BLaER1 treated with 17β-estradiol and CSF1 and Interleukin-3, amounts not matched to agents 10 nM and 100 nM (cell line): Measurements from ENCODE around the gene PIGS.
A peak's percentile ranks its signal among the peaks of the same experiment; 100 is the strongest.

Experiments
- H3K27ac ChIP-seq, 11 experiments: shearing (Covaris generic); formaldehyde crosslinking; 2 replicates each; pipeline ENCODE4 v1.8.1; 2022
- H3K27me3 ChIP-seq, 11 experiments: shearing (Covaris generic); formaldehyde crosslinking; 2 replicates each; pipeline ENCODE4 v1.8.1; 2022
- H3K36me3 ChIP-seq, 11 experiments: shearing (Covaris generic); formaldehyde crosslinking; 2 replicates each; pipeline ENCODE4 v1.8.1; 2022
- H3K4me1 ChIP-seq, 10 experiments: shearing (Covaris generic); formaldehyde crosslinking; 2 replicates each; pipeline ENCODE4 v1.8.1; 2022
- H3K4me2 ChIP-seq, 11 experiments: shearing (Covaris generic); formaldehyde crosslinking; 2 replicates each; pipeline ENCODE4 v1.8.1; 2022
- H3K4me3 ChIP-seq, 10 experiments: shearing (Covaris generic); formaldehyde crosslinking; 2 replicates each; pipeline ENCODE4 v1.8.1; 2022
- H3K9ac ChIP-seq, 11 experiments: shearing (Covaris generic); formaldehyde crosslinking; 2 replicates each; pipeline ENCODE4 v1.8.1; 2022
- H3K9me3 ChIP-seq, 11 experiments: shearing (Covaris generic); formaldehyde crosslinking; replicated peaks in 1 of 11; 2 replicates each; pipeline ENCODE4 v1.8.1; 2022
- H4K20me1 ChIP-seq, 11 experiments: shearing (Covaris generic); formaldehyde crosslinking; 2 replicates each; pipeline ENCODE4 v1.8.1; 2022
- Cebpa-rat ChIP-seq, 11 experiments: shearing (Covaris generic); IDR thresholded peaks; 2 replicates each; pipeline ENCODE4 v1.8.1; 2022

The PIGS gene

DNA sequence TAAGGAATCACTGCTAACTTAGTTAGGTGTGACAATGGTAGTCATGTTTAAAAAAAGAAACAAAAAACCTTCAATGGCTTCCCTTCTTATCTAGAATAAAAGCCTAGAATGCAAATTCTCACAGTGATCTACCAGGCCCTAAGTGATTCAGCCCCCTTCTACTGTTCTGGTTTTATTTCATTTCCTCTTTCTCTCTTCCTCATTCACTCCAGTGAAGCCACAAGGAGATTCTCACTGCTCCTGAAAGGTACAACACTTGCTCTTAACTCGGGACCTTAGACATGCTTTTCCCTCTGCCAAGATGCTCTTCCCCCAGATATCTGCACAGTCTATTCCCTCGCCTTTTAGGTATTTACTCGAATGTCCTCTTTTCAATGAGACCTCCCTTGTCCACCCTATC, 3.7 kb downstream of the PIGS start:
- Histone ChIP-seq H3K4me3 (no peak overlapping the region), H4K20me1 (peaks cover 7 to 60% (median 29%) of the 10 kb centered on the region in 11 experiments; a peak in 16 of 22 replicates), H3K9me3 (no peaks in the 10 kb centered on the region), H3K4me1 (peaks cover 40 to 56% (median 49%) of the 10 kb centered on the region in 10 experiments), H3K36me3 (peaks cover 19 to 49% (median 29%) of the 10 kb centered on the region in 11 experiments), H3K27ac (no peak overlapping the region), H3K27me3 (no peaks in the 10 kb centered on the region), H3K4me2 (peak overlapping the region; percentile 15 to 96 (median 52); a peak in 20 of 22 replicates), H3K9ac (no peak overlapping the region)
- TF ChIP-seq Cebpa-rat (IDR thresholded peaks at IDR 0.05) = no peak

GRCh38 chr17:28563475-28563874, 7.8 kb downstream of the PIGS start:
- no peak overlapping the region for H3K4me3 ChIP-seq
- no peaks in the 10 kb centered on the region for H3K27me3 ChIP-seq
- H3K9ac ChIP-seq = no peak overlapping the region
- H4K20me1 ChIP-seq = peaks cover 0 to 47% (median 18%) of the 10 kb centered on the region in 11 experiments; a peak in 16 of 22 replicates
- H3K27ac ChIP-seq = no peak overlapping the region
- H3K4me1 ChIP-seq = peaks cover 13 to 26% (median 17%) of the 10 kb centered on the region in 10 experiments
- H3K9me3 ChIP-seq = no peaks in the 10 kb centered on the region
- no peak overlapping the region for H3K4me2 ChIP-seq
- TF ChIP-seq Cebpa-rat (IDR thresholded peaks at IDR 0.05) = no peak
- H3K36me3 ChIP-seq = peaks cover 55 to 87% (median 66%) of the 10 kb centered on the region in 11 experiments

DNA sequence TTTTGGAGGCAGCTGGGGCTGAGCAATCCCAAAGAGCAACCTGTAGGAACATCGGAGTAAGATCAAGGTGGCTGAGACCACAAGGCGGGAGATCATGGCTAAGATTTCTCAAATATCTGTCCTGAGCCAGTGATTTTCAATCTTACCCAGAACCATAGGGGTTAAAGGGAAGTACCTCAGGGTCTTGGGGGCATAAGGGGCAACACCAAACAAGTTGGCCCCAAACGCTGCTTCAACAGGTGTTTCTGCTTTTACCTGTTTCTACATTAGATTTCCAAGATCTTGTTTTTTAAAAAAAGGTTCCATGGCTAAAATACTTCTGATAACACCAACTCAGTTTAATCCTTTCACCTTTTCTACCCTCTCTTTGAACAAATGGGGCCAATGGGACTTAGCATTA, 16.3 kb downstream of the PIGS start:
- Histone ChIP-seq H3K36me3 (peaks cover 61 to 72% (median 70%) of the 10 kb centered on the region in 11 experiments), H3K27me3 (no peaks in the 10 kb centered on the region), H3K9ac (no peak overlapping the region), H3K4me1 (peaks cover 18 to 26% (median 24%) of the 10 kb centered on the region in 10 experiments), H3K27ac (no peak overlapping the region), H3K9me3 (no peaks in the 10 kb centered on the region), H3K4me3 (no peak overlapping the region), H3K4me2 (no peak overlapping the region), H4K20me1 (peaks cover 11 to 24% (median 19%) of the 10 kb centered on the region in 11 experiments; a peak in 19 of 22 replicates)
- TF ChIP-seq Cebpa-rat (IDR thresholded peaks at IDR 0.05) = no peak

DNA sequence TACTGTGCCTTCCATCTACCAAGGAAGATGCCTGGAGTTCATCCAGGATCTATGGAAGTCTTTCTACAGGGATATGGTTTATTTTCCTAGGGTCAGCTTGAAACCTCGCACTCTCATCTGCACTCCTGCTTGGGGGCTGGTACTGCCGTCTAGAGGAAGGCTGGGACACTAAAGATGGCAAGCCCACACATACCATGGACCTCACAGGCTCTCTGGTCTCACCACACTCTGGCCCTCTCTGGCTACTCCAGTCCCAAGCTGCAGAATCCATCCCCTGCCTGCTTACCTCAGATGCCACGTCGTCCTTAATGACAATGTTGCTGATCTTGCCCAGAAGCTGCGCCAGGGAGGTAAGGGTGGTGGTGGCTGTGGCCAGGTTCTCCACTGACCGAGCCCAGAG, 16.8 kb downstream of the PIGS start:
- no peak for TF ChIP-seq Cebpa-rat (IDR thresholded peaks at IDR 0.05)
- peaks cover 57 to 67% (median 65%) of the 10 kb centered on the region in 11 experiments for H3K36me3 ChIP-seq

GRCh38 chr17:28553000-28553505, 18.3 kb downstream of the PIGS start:
- H4K20me1 ChIP-seq = peaks cover 12 to 41% (median 29%) of the 10 kb centered on the region in 11 experiments; a peak in 19 of 22 replicates
- peak overlapping the region in 4 of 10 experiments; percentile 72 to 93 (median 78); a peak in 5 of 20 replicates for H3K4me3 ChIP-seq
- H3K4me2 ChIP-seq = peak overlapping the region; percentile 53 to 98 (median 83); a peak in 18 of 22 replicates
- no peak overlapping the region; a peak in 1 of 22 replicates for H3K9ac ChIP-seq
- H3K9me3 ChIP-seq = no peaks in the 10 kb centered on the region
- TF ChIP-seq Cebpa-rat (IDR thresholded peaks at IDR 0.05) = no peak
- H3K36me3 ChIP-seq = peaks cover 45 to 52% (median 50%) of the 10 kb centered on the region in 11 experiments
- H3K27ac ChIP-seq = no peak overlapping the region
- no peaks in the 10 kb centered on the region for H3K27me3 ChIP-seq
- peaks cover 37 to 46% (median 43%) of the 10 kb centered on the region in 10 experiments for H3K4me1 ChIP-seq

More for the DNA sequence above, 16.8 kb downstream of the PIGS start:
- Histone ChIP-seq H3K9me3 (no peaks in the 10 kb centered on the region), H3K9ac (no peak overlapping the region), H3K27me3 (no peaks in the 10 kb centered on the region), H4K20me1 (peaks cover 12 to 29% (median 23%) of the 10 kb centered on the region in 11 experiments; a peak in 19 of 22 replicates), H3K4me1 (peaks cover 22 to 30% (median 28%) of the 10 kb centered on the region in 10 experiments), H3K4me2 (no peak overlapping the region), H3K4me3 (no peak overlapping the region), H3K27ac (no peak overlapping the region)

DNA sequence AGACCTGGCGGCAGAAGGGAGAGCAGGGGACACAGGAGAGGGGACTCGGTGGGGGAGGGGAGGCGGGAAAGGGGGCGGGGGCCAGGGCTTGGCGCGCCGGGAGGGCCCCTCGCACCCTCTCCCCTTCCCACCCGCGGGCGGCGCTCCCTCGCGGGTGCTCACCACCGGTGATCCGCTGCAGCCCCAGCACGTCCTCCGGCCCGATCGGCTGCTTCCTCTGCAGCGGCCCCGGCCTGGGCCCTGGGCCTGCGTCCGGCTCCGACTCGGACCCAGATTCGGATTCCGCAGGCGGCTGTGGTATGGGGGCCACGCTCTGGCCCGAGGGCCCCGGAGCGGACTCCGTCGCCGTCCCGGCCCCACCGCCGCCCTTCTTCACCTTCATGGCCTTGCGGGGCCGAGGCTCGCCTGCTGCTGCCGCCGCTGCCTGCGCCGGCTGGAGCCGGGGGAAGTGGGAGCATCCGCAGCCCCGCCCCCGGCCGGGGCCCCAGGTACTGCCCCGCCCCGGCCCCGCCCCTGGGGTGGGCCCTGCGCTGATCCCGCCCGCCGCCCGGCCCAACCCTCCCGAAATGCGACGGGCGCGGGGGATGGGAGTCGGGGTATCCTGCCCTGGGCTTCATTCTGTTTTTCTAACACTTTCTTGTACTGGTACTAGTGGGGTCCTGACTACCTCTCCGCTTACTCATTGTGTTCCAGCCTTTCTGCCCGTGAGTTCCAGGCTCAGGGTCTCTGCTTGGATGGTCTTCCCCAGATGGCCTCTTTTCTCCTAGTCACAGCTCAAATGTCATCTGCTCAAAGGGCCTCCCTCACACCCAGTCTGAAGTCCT, 18.9 kb downstream of the PIGS start, which contains the start of gene UNC119:
UNC119 (minus strand) TSS at position 449 of the 824 bp plus-strand sequence; CDS start at position 382, 67 bp downstream.
- TF ChIP-seq Cebpa-rat (IDR thresholded peaks at IDR 0.05) = no peak

GRCh38 chr17:28551421-28552175, 19.7 kb downstream of the PIGS start:
- TF ChIP-seq Cebpa-rat (IDR thresholded peaks at IDR 0.05) = no peak
- Histone ChIP-seq H3K4me2 (peak overlapping the region; percentile 82 to 99 (median 96)), H3K27me3 (no peaks in the 10 kb centered on the region), H3K27ac (peak overlapping the region in 5 of 11 experiments; percentile 3 to 78 (median 32); a peak in 7 of 22 replicates), H3K4me1 (peaks cover 51 to 58% (median 56%) of the 10 kb centered on the region in 10 experiments), H3K9me3 (no peaks in the 10 kb centered on the region), H3K4me3 (peak overlapping the region; percentile 72 to 93 (median 79)), H4K20me1 (peaks cover 12 to 44% (median 29%) of the 10 kb centered on the region in 11 experiments; a peak in 19 of 22 replicates), H3K9ac (peak overlapping the region; percentile 79 to 87 (median 84)), H3K36me3 (peaks cover 40 to 46% (median 44%) of the 10 kb centered on the region in 11 experiments)

More for the DNA sequence above, 18.9 kb downstream of the PIGS start, which contains the start of gene UNC119:
- Histone ChIP-seq H3K4me2 (peak within 1 kb of the TSS; percentile 82 to 99 (median 96)), H3K27me3 (no peaks in the 10 kb centered on the region), H4K20me1 (peaks cover 12 to 41% (median 29%) of the 10 kb centered on the region in 11 experiments; a peak in 19 of 22 replicates), H3K9ac (peak within 1 kb of the TSS; percentile 79 to 87 (median 84)), H3K4me1 (peaks cover 44 to 52% (median 50%) of the 10 kb centered on the region in 10 experiments), H3K9me3 (no peaks in the 10 kb centered on the region), H3K36me3 (peaks cover 40 to 46% (median 44%) of the 10 kb centered on the region in 11 experiments), H3K4me3 (peak within 1 kb of the TSS; percentile 72 to 93 (median 79)), H3K27ac (peak within 1 kb of the TSS in 10 of 11 experiments; percentile 60 to 80 (median 69); a peak in 18 of 22 replicates)

DNA sequence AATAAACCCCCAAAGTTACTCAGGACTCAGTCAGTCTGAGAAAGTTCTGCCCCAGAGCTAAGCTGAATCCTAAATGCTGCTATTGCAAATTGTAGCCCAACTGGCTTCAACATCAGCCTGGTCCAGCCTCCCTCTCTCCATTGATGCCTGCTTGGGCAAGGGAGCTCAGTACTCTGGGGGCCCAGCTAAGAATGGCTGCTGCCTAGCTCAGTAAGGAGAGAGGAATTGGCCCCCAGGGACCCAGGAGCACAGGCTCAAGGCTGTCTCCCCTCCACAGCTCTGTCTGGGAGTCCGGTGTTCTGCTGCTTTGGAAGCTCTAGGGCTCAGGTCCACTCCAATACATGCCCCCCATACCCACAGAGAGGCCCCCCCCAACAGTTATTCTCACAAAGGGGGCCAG, 20.5 kb downstream of the PIGS start:
- Histone ChIP-seq H3K9ac (peak overlapping the region in 8 of 11 experiments; percentile 14 to 87 (median 83); a peak in 11 of 22 replicates), H3K27me3 (no peaks in the 10 kb centered on the region), H3K4me3 (peak overlapping the region in 8 of 10 experiments; percentile 72 to 93 (median 79); a peak in 13 of 20 replicates), H3K9me3 (no peaks in the 10 kb centered on the region), H3K27ac (no peak overlapping the region), H3K4me1 (peaks cover 51 to 59% (median 56%) of the 10 kb centered on the region in 10 experiments), H3K36me3 (peaks cover 35 to 46% (median 40%) of the 10 kb centered on the region in 11 experiments), H3K4me2 (peak overlapping the region; percentile 82 to 99 (median 96)), H4K20me1 (peaks cover 12 to 44% (median 29%) of the 10 kb centered on the region in 11 experiments; a peak in 19 of 22 replicates)
- TF ChIP-seq Cebpa-rat (IDR thresholded peaks at IDR 0.05) = no peak
